ENCODE results near the gene SLC25A44.

Gene SLC25A44

GRCh38 chr1:156221986-156222692 is 28.2 kb downstream of the SLC25A44 start:
- 91 to 92% methylated on average over 13 of the region's 13 CpGs for WGBS, 2 experiments
- Histone ChIP-seq H3K4me1 (ENCODE audit: control insufficient read depth, insufficient read depth, low read length) (no peaks in the 10 kb centered on the region), H3K27ac (ENCODE audit: insufficient read depth, low read depth, low read length, poor library complexity, severe bottlenecking) (no peak overlapping the region), H3K9me3 (ENCODE audit: control insufficient read depth, low read length) (no peaks in the 10 kb centered on the region), H3K36me3 (ENCODE audit: control insufficient read depth, insufficient read depth, low read length) (peaks cover 23% of the 10 kb centered on the region), H3K4me3 (ENCODE audit: insufficient read depth, low read depth, low read length) (no peak overlapping the region), H3K27me3 (ENCODE audit: control insufficient read depth, insufficient read depth, low read length, poor library complexity, severe bottlenecking) (no peaks in the 10 kb centered on the region)

- Histone ChIP-seq H3K9me3 (ENCODE audit: control insufficient read depth, low read length) (no peaks in the 10 kb centered on the region), H3K27ac (ENCODE audit: insufficient read depth, low read depth, low read length, poor library complexity, severe bottlenecking) (no peak overlapping the region), H3K4me3 (ENCODE audit: insufficient read depth, low read depth, low read length) (no peak overlapping the region), H3K27me3 (ENCODE audit: control insufficient read depth, insufficient read depth, low read length, poor library complexity, severe bottlenecking) (no peaks in the 10 kb centered on the region), H3K4me1 (ENCODE audit: control insufficient read depth, insufficient read depth, low read length) (no peaks in the 10 kb centered on the region), H3K36me3 (ENCODE audit: control insufficient read depth, insufficient read depth, low read length) (peaks cover 23% of the 10 kb centered on the region)
- WGBS, 2 experiments = 27 to 41% methylated on average over 2 of the region's 2 CpGs
These were observed 31.7 kb downstream of the SLC25A44 start for GRCh38 chr1:156225677-156226014.

- WGBS, 2 experiments = 92 to 100% methylated on average over 2 of the region's 2 CpGs
- Histone ChIP-seq H3K4me3 (ENCODE audit: insufficient read depth, low read depth, low read length) (no peak overlapping the region), H3K27ac (ENCODE audit: insufficient read depth, low read depth, low read length, poor library complexity, severe bottlenecking) (no peak overlapping the region), H3K9me3 (ENCODE audit: control insufficient read depth, low read length) (no peaks in the 10 kb centered on the region), H3K36me3 (ENCODE audit: control insufficient read depth, insufficient read depth, low read length) (peaks cover 19% of the 10 kb centered on the region), H3K27me3 (ENCODE audit: control insufficient read depth, insufficient read depth, low read length, poor library complexity, severe bottlenecking) (no peaks in the 10 kb centered on the region), H3K4me1 (ENCODE audit: control insufficient read depth, insufficient read depth, low read length) (no peaks in the 10 kb centered on the region)
These were observed 32.2 kb downstream of the SLC25A44 start for GRCh38 chr1:156226116-156226538.

DNA sequence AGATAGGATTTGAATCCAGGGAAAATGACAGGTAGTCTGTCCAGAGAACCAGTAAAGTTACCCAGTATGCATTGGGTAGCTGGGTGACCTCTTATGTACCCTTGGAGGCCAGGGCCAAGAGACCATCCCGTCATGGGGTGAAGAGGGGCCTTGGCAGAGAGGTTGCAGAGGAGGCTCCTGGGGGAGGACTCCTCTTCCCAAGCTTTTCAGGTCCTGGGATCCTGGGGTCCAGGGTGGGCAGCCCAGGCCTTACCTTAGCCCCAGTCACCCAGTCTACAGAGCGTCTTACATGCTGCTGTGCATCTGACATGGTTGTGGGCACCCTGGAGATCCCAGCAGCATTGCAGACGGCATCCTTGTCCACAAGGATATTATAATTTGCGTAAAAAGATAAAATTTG is 32.9 kb downstream of the SLC25A44 start:
- H3K4me1 ChIP-seq (ENCODE audit: control insufficient read depth, insufficient read depth, low read length) = no peaks in the 10 kb centered on the region
- WGBS, 2 experiments = 94 to 95% methylated on average over 4 of the region's 4 CpGs
- peaks cover 17% of the 10 kb centered on the region for H3K36me3 ChIP-seq (ENCODE audit: control insufficient read depth, insufficient read depth, low read length)
- H3K27me3 ChIP-seq (ENCODE audit: control insufficient read depth, insufficient read depth, low read length, poor library complexity, severe bottlenecking) = no peaks in the 10 kb centered on the region
- no peak overlapping the region for H3K4me3 ChIP-seq (ENCODE audit: insufficient read depth, low read depth, low read length)
- H3K9me3 ChIP-seq (ENCODE audit: control insufficient read depth, low read length) = no peaks in the 10 kb centered on the region
- H3K27ac ChIP-seq (ENCODE audit: insufficient read depth, low read depth, low read length, poor library complexity, severe bottlenecking) = no peak overlapping the region

GRCh38 chr1:156228501-156228900 is 34.6 kb downstream of the SLC25A44 start:
- Histone ChIP-seq H3K9me3 (ENCODE audit: control insufficient read depth, low read length) (no peaks in the 10 kb centered on the region), H3K4me1 (ENCODE audit: control insufficient read depth, insufficient read depth, low read length) (no peaks in the 10 kb centered on the region), H3K27me3 (ENCODE audit: control insufficient read depth, insufficient read depth, low read length, poor library complexity, severe bottlenecking) (no peaks in the 10 kb centered on the region), H3K36me3 (ENCODE audit: control insufficient read depth, insufficient read depth, low read length) (peaks cover 12% of the 10 kb centered on the region), H3K4me3 (ENCODE audit: insufficient read depth, low read depth, low read length) (no peak overlapping the region), H3K27ac (ENCODE audit: insufficient read depth, low read depth, low read length, poor library complexity, severe bottlenecking) (no peak overlapping the region)
- 82 to 83% methylated on average over 7 of the region's 7 CpGs for WGBS, 2 experiments

GRCh38 chr1:156229809-156230472 is 36.0 kb downstream of the SLC25A44 start:
- Histone ChIP-seq H3K27me3 (ENCODE audit: control insufficient read depth, insufficient read depth, low read length, poor library complexity, severe bottlenecking) (no peaks in the 10 kb centered on the region), H3K9me3 (ENCODE audit: control insufficient read depth, low read length) (no peaks in the 10 kb centered on the region), H3K27ac (ENCODE audit: insufficient read depth, low read depth, low read length, poor library complexity, severe bottlenecking) (no peak overlapping the region), H3K36me3 (ENCODE audit: control insufficient read depth, insufficient read depth, low read length) (peaks cover 16% of the 10 kb centered on the region), H3K4me1 (ENCODE audit: control insufficient read depth, insufficient read depth, low read length) (no peaks in the 10 kb centered on the region), H3K4me3 (ENCODE audit: insufficient read depth, low read depth, low read length) (no peak overlapping the region)
- WGBS, 2 experiments = 95 to 96% methylated on average over 11 of the region's 11 CpGs

GRCh38 chr1:156230473-156230837 is 36.6 kb downstream of the SLC25A44 start:
- WGBS, 2 experiments = 100% methylated on average over 1 of the region's 1 CpG
- peaks cover 16% of the 10 kb centered on the region for H3K36me3 ChIP-seq (ENCODE audit: control insufficient read depth, insufficient read depth, low read length)

GRCh38 chr1:156232201-156232894 is 38.4 kb downstream of the SLC25A44 start:
- no peaks in the 10 kb centered on the region for H3K27me3 ChIP-seq (ENCODE audit: control insufficient read depth, insufficient read depth, low read length, poor library complexity, severe bottlenecking)
- H3K4me1 ChIP-seq (ENCODE audit: control insufficient read depth, insufficient read depth, low read length) = no peaks in the 10 kb centered on the region
- 94 to 95% methylated on average over 12 of the region's 12 CpGs for WGBS, 2 experiments
- H3K4me3 ChIP-seq (ENCODE audit: insufficient read depth, low read depth, low read length) = no peak overlapping the region
- peaks cover 23% of the 10 kb centered on the region for H3K36me3 ChIP-seq (ENCODE audit: control insufficient read depth, insufficient read depth, low read length)
- no peak overlapping the region for H3K27ac ChIP-seq (ENCODE audit: insufficient read depth, low read depth, low read length, poor library complexity, severe bottlenecking)
- H3K9me3 ChIP-seq (ENCODE audit: control insufficient read depth, low read length) = no peaks in the 10 kb centered on the region

More at GRCh38 chr1:156230473-156230837, 36.6 kb downstream of the SLC25A44 start:
- H3K4me1 ChIP-seq (ENCODE audit: control insufficient read depth, insufficient read depth, low read length) = no peaks in the 10 kb centered on the region
- H3K4me3 ChIP-seq (ENCODE audit: insufficient read depth, low read depth, low read length) = no peak overlapping the region
- no peaks in the 10 kb centered on the region for H3K9me3 ChIP-seq (ENCODE audit: control insufficient read depth, low read length)
- no peaks in the 10 kb centered on the region for H3K27me3 ChIP-seq (ENCODE audit: control insufficient read depth, insufficient read depth, low read length, poor library complexity, severe bottlenecking)
- no peak overlapping the region for H3K27ac ChIP-seq (ENCODE audit: insufficient read depth, low read depth, low read length, poor library complexity, severe bottlenecking)

DNA sequence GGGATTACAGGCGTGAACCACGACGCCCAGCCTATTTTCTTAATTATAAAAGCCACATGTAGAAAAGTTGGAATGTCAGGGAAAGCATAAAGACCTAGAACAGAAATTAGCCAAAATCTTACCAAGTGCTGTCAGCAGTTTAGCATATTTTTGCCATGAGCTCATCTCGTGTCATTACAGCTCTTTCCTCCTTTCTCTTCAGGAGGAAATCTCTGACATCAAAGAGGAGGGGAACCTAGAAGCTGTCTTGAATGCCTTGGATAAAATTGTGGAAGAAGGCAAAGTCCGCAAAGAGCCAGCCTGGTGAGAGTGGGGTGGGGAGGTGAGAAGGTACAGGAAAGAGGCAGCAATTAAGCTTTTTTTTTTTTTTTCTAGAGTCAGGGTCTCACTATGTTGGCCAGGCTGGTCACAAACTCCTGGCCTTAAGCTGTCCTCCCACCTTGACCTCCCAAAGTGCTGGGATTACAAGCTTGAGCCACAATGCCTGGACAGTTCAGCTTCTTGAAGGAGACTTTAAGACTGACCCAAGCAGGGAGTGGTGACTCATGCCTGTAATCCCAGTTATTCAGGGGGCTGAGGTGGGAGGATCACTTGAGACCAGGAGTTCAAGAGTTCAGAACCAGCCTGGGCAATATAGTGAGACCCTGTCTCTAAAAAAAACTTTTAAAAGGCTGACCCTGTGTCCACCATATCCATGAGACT is 39.7 kb downstream of the SLC25A44 start:
- Histone ChIP-seq H3K36me3 (ENCODE audit: control insufficient read depth, insufficient read depth, low read length) (peaks cover 28% of the 10 kb centered on the region), H3K9me3 (ENCODE audit: control insufficient read depth, low read length) (no peaks in the 10 kb centered on the region), H3K4me1 (ENCODE audit: control insufficient read depth, insufficient read depth, low read length) (no peaks in the 10 kb centered on the region), H3K27me3 (ENCODE audit: control insufficient read depth, insufficient read depth, low read length, poor library complexity, severe bottlenecking) (no peaks in the 10 kb centered on the region), H3K27ac (ENCODE audit: insufficient read depth, low read depth, low read length, poor library complexity, severe bottlenecking) (no peak overlapping the region), H3K4me3 (ENCODE audit: insufficient read depth, low read depth, low read length) (no peak overlapping the region)
- WGBS, 2 experiments = 90 to 93% methylated on average over 5 of the region's 5 CpGs

DNA sequence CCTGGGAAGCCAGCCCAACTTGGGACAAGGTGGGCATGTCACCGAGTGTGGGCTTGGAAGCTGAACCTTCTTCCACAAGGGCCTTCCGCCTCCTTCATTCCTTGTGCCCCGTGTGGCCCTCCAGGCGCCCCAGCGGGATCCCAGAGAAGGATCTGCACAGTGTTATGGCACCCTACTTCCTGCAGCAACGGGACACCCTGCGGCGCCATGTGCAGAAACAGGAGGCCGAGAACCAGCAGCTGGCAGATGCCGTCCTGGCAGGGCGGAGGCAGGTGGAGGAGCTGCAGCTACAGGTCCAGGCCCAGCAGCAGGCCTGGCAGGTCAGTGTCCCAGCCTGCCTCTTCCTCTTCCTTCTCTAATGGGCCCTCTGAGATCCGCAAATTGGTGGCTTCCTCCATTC is 42.3 kb downstream of the SLC25A44 start:
- Histone ChIP-seq H3K9me3 (ENCODE audit: control insufficient read depth, low read length) (no peaks in the 10 kb centered on the region), H3K27ac (ENCODE audit: insufficient read depth, low read depth, low read length, poor library complexity, severe bottlenecking) (no peak overlapping the region), H3K4me3 (ENCODE audit: insufficient read depth, low read depth, low read length) (no peak overlapping the region), H3K27me3 (ENCODE audit: control insufficient read depth, insufficient read depth, low read length, poor library complexity, severe bottlenecking) (no peaks in the 10 kb centered on the region), H3K36me3 (ENCODE audit: control insufficient read depth, insufficient read depth, low read length) (peaks cover 38% of the 10 kb centered on the region), H3K4me1 (ENCODE audit: control insufficient read depth, insufficient read depth, low read length) (no peaks in the 10 kb centered on the region)
- 95 to 96% methylated on average over 12 of the region's 12 CpGs for WGBS, 2 experiments
